NCI-H2171 treated with DMSO at 0.1 percent for 48 hours (cell line): Measurements from ENCODE around the gene HLA-DOB.

Experiments
- DNase-seq: peaks from one replicate; lab custom pipeline; 2025; lab: John Stamatoyannopoulos, UW

Gene HLA-DOB

GRCh38 chr6:32816746-32817204 lies at the start of gene HLA-DOB:
Gene HLA-DOB, minus strand, starts transcription at chr6:32817002. Its CDS starts 51 bp downstream, at chr6:32816951.
- no peak for DNase-seq

GRCh38 chr6:32865724-32866443 lies 49.1 kb upstream of the HLA-DOB start:
- no peak for DNase-seq

GRCh38 chr6:32862725-32863124 lies 45.9 kb upstream of the HLA-DOB start:
- DNase-seq, result no peak

DNA sequence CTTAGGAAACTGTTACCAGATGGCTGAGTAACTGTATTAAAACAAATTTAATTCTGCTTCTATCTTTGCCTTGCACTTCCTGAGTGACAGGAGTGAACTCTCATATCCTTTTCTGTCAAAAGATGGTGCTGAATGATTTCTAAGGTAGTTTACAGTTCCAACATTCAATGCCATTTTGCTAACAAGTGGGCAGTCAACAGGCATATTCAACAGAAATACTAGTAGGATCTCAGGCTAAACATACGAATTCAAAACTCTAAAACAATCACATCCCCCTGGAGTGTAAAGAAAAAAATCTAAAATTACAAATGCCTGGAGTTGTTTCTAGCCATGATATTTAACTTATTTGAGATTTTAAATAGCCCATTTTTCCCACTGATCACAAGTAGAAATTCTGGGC lies 43.9 kb upstream of the HLA-DOB start:
- no peak for DNase-seq

DNA sequence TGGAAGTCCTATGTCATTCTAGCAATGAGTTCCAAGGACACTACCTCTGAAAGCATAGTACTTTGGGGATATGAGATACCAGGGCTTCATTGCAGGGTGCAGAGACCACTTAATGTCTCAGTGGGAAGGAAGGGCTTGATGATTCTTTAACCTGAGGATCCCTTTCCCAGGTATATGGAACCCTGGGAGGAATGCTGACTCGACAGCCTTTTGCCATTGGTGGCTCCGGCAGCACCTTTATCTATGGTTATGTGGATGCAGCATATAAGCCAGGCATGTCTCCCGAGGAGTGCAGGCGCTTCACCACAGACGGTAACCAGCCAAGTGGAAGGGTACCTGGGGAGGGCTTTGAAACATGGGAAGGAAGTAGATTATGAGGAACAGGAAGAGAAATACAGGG lies 41.4 kb upstream of the HLA-DOB start:
- no peak for DNase-seq

DNA sequence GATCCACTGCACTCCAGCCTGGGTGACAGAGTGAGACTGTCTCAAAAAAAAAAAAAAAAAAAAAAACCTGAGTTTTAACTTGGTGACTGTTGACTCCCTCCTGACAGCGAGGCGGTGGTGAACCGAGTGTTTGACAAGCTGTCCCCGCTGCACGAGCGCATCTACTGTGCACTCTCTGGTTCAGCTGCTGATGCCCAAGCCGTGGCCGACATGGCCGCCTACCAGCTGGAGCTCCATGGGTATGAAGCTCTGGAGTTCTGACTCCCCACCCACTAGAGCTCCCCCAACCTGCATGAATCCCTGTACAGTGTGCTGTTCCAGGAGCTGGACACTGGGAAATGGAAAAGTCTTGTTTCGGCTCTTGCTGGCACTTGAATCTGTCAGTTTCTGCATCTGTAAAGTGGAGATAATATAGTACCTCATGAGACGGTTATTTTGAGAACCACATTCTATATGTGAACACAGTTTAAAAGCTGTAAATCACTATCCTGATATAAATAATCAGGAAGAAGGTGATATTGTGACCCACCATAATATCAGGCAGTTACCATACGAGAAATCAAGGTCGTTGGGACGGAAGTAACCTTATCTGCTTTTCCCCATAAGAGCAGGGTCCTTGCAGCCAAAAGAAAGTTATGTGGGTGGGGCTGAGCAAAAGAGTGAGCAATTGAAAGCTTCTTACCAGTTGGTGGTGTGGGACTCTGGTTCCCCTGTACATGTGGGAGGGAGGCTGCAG lies 40.5 kb upstream of the HLA-DOB start:
- no peak for DNase-seq

- DNase-seq, result no peak
These were observed 38.8 kb upstream of the HLA-DOB start for GRCh38 chr6:32855467-32856174.

- DNase-seq, result no peak
These were observed 37.8 kb upstream of the HLA-DOB start for GRCh38 chr6:32854376-32855178.

DNA sequence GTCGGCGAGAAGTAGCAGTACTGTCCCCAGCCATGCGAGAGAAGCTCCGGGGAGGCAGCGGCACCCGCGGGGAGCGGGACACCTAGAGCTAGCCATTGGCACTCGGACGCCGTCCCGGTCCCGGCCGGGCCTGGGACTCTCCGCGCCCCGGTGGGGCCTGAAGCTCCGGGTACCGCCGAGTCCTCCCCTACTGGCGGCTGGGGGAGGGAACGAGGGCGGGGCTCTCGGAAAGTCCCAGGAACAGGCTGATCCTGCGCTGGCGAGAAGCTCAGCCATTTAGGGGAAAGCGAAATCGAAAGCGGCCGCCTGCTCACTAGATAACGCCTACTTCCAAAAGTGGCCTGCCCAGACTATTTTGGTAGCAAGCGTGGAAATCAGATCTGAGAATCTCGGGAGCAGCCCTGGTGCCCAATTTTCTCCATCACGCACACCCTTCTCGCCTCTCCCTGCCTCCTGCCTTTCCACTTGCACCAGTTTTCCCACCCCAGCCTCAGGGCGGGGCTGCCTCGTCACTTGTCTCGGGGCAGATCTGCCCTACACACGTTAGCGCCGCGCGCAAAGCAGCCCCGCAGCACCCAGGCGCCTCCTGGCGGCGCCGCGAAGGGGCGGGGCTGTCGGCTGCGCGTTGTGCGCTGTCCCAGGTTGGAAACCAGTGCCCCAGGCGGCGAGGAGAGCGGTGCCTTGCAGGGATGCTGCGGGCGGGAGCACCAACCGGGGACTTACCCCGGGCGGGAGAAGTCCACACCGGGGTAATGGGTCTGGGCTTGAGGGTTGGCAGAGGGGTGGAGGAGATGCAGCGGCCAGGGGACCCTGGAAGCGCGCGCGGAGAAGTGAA lies 37.0 kb upstream of the HLA-DOB start, which contains the start of the genes PSMB9 and TAP1:
Gene PSMB9, plus strand, starts transcription at position 652 of the 835 bp plus-strand sequence. Its CDS starts 38 bp downstream, at position 690.
Gene TAP1, minus strand, starts transcription at position 164 of the 835 bp plus-strand sequence. Its CDS starts 68 bp downstream, at position 96.
- peak; percentile 84 for DNase-seq

GRCh38 chr6:32852844-32853540 lies 36.2 kb upstream of the HLA-DOB start:
- no peak for DNase-seq

GRCh38 chr6:32852018-32852843 lies 35.4 kb upstream of the HLA-DOB start:
- no peak for DNase-seq

GRCh38 chr6:32851025-32851424 lies 34.2 kb upstream of the HLA-DOB start:
- DNase-seq, result no peak

- no peak for DNase-seq
These were observed 32.3 kb upstream of the HLA-DOB start for GRCh38 chr6:32849126-32849525.

GRCh38 chr6:32847795-32848194 lies 31.0 kb upstream of the HLA-DOB start:
- DNase-seq, result no peak

GRCh38 chr6:32847004-32847403 lies 30.2 kb upstream of the HLA-DOB start:
- no peak for DNase-seq

DNA sequence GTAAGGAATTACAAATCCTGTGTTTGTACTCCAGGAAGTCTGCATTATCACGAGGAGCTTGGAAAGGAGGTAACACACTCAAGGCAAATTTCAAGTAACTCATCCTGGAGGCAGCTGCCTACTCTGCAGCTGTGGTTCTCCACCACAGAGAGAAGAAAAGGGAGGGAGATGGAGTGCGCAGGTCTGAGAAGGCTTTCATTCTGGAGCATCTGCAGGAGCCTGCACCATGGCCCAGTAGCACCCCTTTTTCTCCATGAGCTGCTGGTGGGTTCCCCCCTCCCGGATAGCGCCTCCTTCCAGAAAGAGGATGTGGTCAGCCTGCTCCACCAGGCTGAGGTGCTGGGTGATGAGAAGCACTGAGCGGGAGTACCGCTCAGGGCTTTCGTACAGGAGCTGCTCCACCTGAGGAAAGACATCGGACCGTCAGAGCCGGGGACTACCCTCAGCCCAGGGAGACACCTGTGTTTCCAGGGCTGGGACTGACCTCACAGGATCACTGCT lies 28.6 kb upstream of the HLA-DOB start:
- no peak for DNase-seq

GRCh38 chr6:32844839-32845383 lies 28.1 kb upstream of the HLA-DOB start:
- DNase-seq, result no peak

- DNase-seq, result peak; percentile 92
These were observed 27.4 kb upstream of the HLA-DOB start, which contains the start of gene PSMB8 for GRCh38 chr6:32843979-32844838. Gene PSMB8, minus strand, starts transcription at chr6:32844047. Its CDS starts 51 bp downstream, at chr6:32843996.
